Measurements from ENCODE around the gene GRIP1.

GRIP1 gene

GRCh38 chr12:66571361-66571915, 107.4 kb downstream of the GRIP1 start:
- H3K27ac Mint-ChIP-seq: no peak overlapping the region
- H3K4me3 Mint-ChIP-seq: no peak overlapping the region
- H3K27me3 Mint-ChIP-seq: peaks cover 5% of the 10 kb centered on the region
- no peaks in the 10 kb centered on the region for H3K36me3 Mint-ChIP-seq
- H3K4me1 Mint-ChIP-seq (ENCODE audit: low read depth): no peaks in the 10 kb centered on the region
- H3K9me3 Mint-ChIP-seq (ENCODE audit: low read depth): no peaks in the 10 kb centered on the region

DNA sequence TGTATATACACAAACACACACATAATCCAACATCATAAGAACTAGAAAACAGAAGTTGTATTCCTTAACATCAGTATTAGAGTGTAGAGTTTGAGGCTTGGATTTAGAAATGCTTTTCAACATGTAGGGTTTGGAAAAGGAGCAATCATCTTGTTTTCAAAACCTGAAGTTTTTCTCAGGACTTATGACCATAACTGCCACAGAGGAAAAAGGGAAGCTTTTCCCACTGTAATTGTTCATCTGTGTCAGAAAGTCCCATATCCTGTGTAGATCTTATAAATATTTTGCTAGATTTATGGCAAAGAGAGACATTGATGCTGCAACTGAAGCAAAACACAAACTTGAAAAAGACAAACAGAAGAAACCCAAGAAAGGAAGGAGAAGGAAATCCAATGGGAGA, 115.7 kb downstream of the GRIP1 start:
- Mint-ChIP-seq H3K27me3 (no peaks in the 10 kb centered on the region), H3K4me1 (ENCODE audit: low read depth) (no peaks in the 10 kb centered on the region), H3K4me3 (no peak overlapping the region), H3K36me3 (peaks cover 5% of the 10 kb centered on the region), H3K27ac (no peak overlapping the region), H3K9me3 (ENCODE audit: low read depth) (peaks cover 25% of the 10 kb centered on the region)

DNA sequence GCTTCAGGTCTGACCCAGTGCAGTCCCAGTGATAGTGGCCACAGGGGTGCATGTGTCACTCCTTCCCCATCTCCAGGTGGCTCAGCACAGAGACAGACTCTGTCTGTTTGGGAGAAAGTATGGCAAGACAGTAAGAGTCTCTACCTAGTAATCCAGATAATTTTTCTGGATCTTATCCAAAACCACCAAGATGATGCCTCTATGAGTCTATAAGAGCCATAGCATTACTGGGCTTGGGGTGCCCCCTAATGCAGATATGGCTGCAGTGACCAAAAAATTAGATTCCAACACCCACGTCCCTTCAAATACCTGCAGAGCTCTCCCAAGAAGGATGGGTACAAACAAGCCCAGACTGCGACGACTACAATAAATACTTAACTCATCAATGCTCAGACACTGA, 123.8 kb downstream of the GRIP1 start:
- H3K4me1 Mint-ChIP-seq (ENCODE audit: low read depth): no peaks in the 10 kb centered on the region
- peaks cover 9% of the 10 kb centered on the region for H3K27me3 Mint-ChIP-seq
- H3K4me3 Mint-ChIP-seq: no peak overlapping the region
- H3K9me3 Mint-ChIP-seq (ENCODE audit: low read depth): peaks cover 12% of the 10 kb centered on the region
- no peak overlapping the region for H3K27ac Mint-ChIP-seq
- peaks cover 1% of the 10 kb centered on the region for H3K36me3 Mint-ChIP-seq

DNA sequence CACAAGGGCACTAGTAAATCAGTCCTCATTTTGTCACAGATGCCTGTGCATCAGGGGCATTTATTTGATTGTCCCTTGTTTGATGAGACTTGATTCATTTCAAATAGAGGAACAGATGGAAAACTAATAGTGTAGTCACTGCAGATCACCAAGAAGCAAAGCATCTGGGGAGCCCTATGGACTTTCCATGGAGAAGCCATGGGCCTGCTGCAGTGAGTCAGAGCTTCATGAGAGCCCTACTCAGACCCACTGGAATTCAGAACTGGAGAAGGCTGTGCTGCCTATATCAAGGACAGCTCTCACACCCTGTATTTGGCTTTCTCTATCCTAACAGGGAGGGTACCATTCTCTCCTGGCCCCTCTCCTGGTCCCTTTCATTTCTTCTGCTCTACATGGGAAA, 126.2 kb downstream of the GRIP1 start:
- H3K36me3 Mint-ChIP-seq: no peaks in the 10 kb centered on the region
- H3K27me3 Mint-ChIP-seq: peaks cover 10% of the 10 kb centered on the region
- H3K4me1 Mint-ChIP-seq (ENCODE audit: low read depth): no peaks in the 10 kb centered on the region
- no peak overlapping the region for H3K27ac Mint-ChIP-seq
- no peak overlapping the region for H3K4me3 Mint-ChIP-seq
- peaks cover 3% of the 10 kb centered on the region for H3K9me3 Mint-ChIP-seq (ENCODE audit: low read depth)

GRCh38 chr12:66550626-66551025, 128.2 kb downstream of the GRIP1 start:
- H3K27me3 Mint-ChIP-seq: peaks cover 9% of the 10 kb centered on the region
- no peaks in the 10 kb centered on the region for H3K9me3 Mint-ChIP-seq (ENCODE audit: low read depth)
- no peak overlapping the region for H3K27ac Mint-ChIP-seq
- H3K36me3 Mint-ChIP-seq: no peaks in the 10 kb centered on the region
- no peaks in the 10 kb centered on the region for H3K4me1 Mint-ChIP-seq (ENCODE audit: low read depth)
- no peak overlapping the region for H3K4me3 Mint-ChIP-seq

- Mint-ChIP-seq H3K4me3 (no peak overlapping the region), H3K36me3 (no peaks in the 10 kb centered on the region), H3K4me1 (ENCODE audit: low read depth) (no peaks in the 10 kb centered on the region), H3K27me3 (peaks cover 11% of the 10 kb centered on the region), H3K9me3 (ENCODE audit: low read depth) (no peaks in the 10 kb centered on the region), H3K27ac (no peak overlapping the region)
Observed at GRCh38 chr12:66549050-66549389, 129.9 kb downstream of the GRIP1 start.

DNA sequence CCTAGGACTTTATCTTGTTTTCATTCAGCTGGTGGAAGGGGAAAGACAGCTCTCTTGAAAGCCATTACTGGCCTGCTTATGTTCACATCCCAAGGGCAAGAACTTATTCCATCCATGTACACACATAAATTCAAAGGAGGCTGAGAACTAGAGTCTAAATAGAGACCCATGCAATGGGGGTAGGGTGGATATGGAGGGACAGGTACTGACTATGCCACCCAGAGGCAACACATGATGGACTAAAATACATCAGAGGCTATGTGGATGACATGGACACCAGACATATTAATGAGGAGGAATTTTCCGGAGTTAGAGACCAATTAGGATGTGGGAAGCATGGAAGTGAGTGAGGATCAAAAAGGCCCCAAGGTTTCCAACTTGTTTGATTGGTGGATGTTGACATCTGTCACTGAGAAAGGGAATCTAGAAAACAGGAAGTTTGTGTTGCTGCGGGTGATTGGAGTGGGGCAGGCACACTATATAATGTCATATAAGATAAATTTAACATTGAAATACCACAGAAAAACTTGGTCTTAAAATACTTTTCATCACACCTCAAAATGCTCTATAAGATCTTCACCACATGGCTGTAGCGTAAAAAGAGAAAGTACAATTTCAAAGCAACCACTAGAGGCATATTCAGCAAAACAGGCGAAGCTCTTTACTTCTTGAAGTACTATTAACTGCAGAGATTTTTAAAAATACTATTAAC, 130.4 kb downstream of the GRIP1 start:
- Mint-ChIP-seq H3K4me3 (no peak overlapping the region), H3K9me3 (ENCODE audit: low read depth) (no peaks in the 10 kb centered on the region), H3K36me3 (no peaks in the 10 kb centered on the region), H3K27me3 (peaks cover 11% of the 10 kb centered on the region), H3K27ac (no peak overlapping the region), H3K4me1 (ENCODE audit: low read depth) (no peaks in the 10 kb centered on the region)

- Mint-ChIP-seq H3K4me3 (no peak overlapping the region), H3K27me3 (peaks cover 5% of the 10 kb centered on the region), H3K36me3 (peaks cover 4% of the 10 kb centered on the region), H3K4me1 (ENCODE audit: low read depth) (no peaks in the 10 kb centered on the region), H3K27ac (no peak overlapping the region), H3K9me3 (ENCODE audit: low read depth) (no peaks in the 10 kb centered on the region)
Observed at GRCh38 chr12:66541426-66541825, 137.4 kb downstream of the GRIP1 start.

- peaks cover 4% of the 10 kb centered on the region for H3K36me3 Mint-ChIP-seq
- H3K9me3 Mint-ChIP-seq (ENCODE audit: low read depth): no peaks in the 10 kb centered on the region
- peaks cover 3% of the 10 kb centered on the region for H3K27me3 Mint-ChIP-seq
- no peak overlapping the region for H3K4me3 Mint-ChIP-seq
- no peak overlapping the region for H3K27ac Mint-ChIP-seq
- no peaks in the 10 kb centered on the region for H3K4me1 Mint-ChIP-seq (ENCODE audit: low read depth)
Observed at GRCh38 chr12:66539431-66539830, 139.4 kb downstream of the GRIP1 start.

DNA sequence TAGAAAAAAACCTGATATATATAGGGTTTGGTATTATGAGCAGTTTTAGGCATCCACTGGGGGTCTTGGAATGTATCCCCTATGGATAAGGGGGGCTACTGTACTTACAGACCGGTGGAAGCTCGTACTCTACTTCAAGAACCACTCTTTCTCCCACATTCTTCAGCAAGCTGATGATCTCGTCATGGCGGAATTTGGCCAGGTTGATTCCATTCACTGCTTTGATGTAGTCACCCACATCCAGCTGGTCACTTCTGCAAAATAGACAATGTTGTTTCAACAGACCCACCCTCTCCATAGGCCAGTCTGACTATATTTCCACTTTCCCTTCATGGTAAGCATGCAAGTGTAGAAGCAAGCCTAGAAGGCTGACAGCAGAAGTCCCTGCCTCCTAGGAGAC, 139.9 kb downstream of the GRIP1 start:
- Mint-ChIP-seq H3K4me1 (ENCODE audit: low read depth) (no peaks in the 10 kb centered on the region), H3K27ac (no peak overlapping the region), H3K4me3 (no peak overlapping the region), H3K27me3 (peaks cover 3% of the 10 kb centered on the region), H3K36me3 (peaks cover 4% of the 10 kb centered on the region), H3K9me3 (ENCODE audit: low read depth) (no peaks in the 10 kb centered on the region)

GRCh38 chr12:66537876-66538275, 141.0 kb downstream of the GRIP1 start:
- H3K4me1 Mint-ChIP-seq (ENCODE audit: low read depth): no peaks in the 10 kb centered on the region
- peaks cover 4% of the 10 kb centered on the region for H3K36me3 Mint-ChIP-seq
- H3K27me3 Mint-ChIP-seq: peaks cover 3% of the 10 kb centered on the region
- H3K4me3 Mint-ChIP-seq: no peak overlapping the region
- no peaks in the 10 kb centered on the region for H3K9me3 Mint-ChIP-seq (ENCODE audit: low read depth)
- no peak overlapping the region for H3K27ac Mint-ChIP-seq

GRCh38 chr12:66533767-66534166, 145.1 kb downstream of the GRIP1 start:
- Mint-ChIP-seq H3K27ac (no peak overlapping the region), H3K27me3 (no peaks in the 10 kb centered on the region), H3K4me1 (ENCODE audit: low read depth) (no peaks in the 10 kb centered on the region)

GRCh38 chr12:66531766-66532165, 147.1 kb downstream of the GRIP1 start:
- no peaks in the 10 kb centered on the region for H3K27me3 Mint-ChIP-seq
- no peak overlapping the region for H3K4me3 Mint-ChIP-seq
- peaks cover 8% of the 10 kb centered on the region for H3K36me3 Mint-ChIP-seq
- no peak overlapping the region for H3K27ac Mint-ChIP-seq
- H3K9me3 Mint-ChIP-seq (ENCODE audit: low read depth): no peaks in the 10 kb centered on the region
- H3K4me1 Mint-ChIP-seq (ENCODE audit: low read depth): no peaks in the 10 kb centered on the region

More at GRCh38 chr12:66533767-66534166, 145.1 kb downstream of the GRIP1 start:
- no peaks in the 10 kb centered on the region for H3K9me3 Mint-ChIP-seq (ENCODE audit: low read depth)
- H3K4me3 Mint-ChIP-seq: no peak overlapping the region
- H3K36me3 Mint-ChIP-seq: peaks cover 3% of the 10 kb centered on the region

DNA sequence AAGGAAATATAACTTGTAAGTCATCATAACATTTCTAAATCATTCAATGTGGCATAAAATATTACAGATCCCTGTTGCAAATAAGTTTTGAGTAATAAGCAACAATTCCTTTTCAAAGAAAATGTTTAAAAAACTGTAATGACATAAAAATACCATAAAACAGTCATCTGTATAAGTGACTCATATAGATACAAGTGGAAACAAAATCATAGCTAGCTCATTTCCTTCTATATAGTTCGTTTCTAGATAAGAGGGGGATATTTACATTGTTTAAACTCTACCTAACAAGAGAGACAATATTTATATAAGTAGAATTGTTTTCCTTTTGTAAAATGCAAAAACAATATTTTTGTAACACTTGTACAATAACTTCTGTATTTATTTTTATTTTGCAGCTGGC, 148.9 kb downstream of the GRIP1 start:
- Mint-ChIP-seq H3K27ac (no peak overlapping the region), H3K4me1 (ENCODE audit: low read depth) (no peaks in the 10 kb centered on the region), H3K36me3 (peaks cover 8% of the 10 kb centered on the region), H3K4me3 (no peak overlapping the region), H3K9me3 (ENCODE audit: low read depth) (no peaks in the 10 kb centered on the region), H3K27me3 (no peaks in the 10 kb centered on the region)

DNA sequence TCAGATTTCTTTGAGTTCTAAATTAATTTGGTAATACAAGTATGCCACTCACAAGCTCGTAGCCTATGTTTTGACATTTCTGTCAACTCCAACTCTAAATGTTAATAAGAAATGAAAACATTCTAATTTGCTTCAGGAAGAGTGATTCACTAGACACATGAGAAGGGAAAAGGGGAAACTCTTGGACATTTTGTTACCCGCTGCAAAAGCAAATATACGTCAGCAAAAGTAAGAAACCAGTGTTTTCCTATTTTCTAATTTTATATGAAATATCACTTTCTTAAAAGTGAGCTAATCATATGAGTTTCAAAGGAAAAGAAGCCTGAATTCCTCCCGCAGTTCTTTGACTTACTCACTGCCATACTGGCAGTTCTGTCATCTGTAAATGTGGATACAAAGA, 162.3 kb downstream of the GRIP1 start:
- no peak overlapping the region for H3K27ac Mint-ChIP-seq
- H3K27me3 Mint-ChIP-seq: peaks cover 2% of the 10 kb centered on the region
- H3K36me3 Mint-ChIP-seq: no peaks in the 10 kb centered on the region
- no peaks in the 10 kb centered on the region for H3K4me1 Mint-ChIP-seq (ENCODE audit: low read depth)
- H3K9me3 Mint-ChIP-seq (ENCODE audit: low read depth): peaks cover 3% of the 10 kb centered on the region
- no peak overlapping the region for H3K4me3 Mint-ChIP-seq

- no peak overlapping the region for H3K4me3 Mint-ChIP-seq
- H3K27ac Mint-ChIP-seq: no peak overlapping the region
- peaks cover 3% of the 10 kb centered on the region for H3K9me3 Mint-ChIP-seq (ENCODE audit: low read depth)
- H3K27me3 Mint-ChIP-seq: peaks cover 4% of the 10 kb centered on the region
- no peaks in the 10 kb centered on the region for H3K4me1 Mint-ChIP-seq (ENCODE audit: low read depth)
- no peaks in the 10 kb centered on the region for H3K36me3 Mint-ChIP-seq
Observed at GRCh38 chr12:66516133-66516532, 162.7 kb downstream of the GRIP1 start.

Data from activated naive CD8-positive, alpha-beta T cell (primary cell).